Upper lobe of left lung (tissue), 6 donors: ENCODE results near the gene MCTP1. TPM values are rescaled to one million over a fixed set of nuclear protein-coding genes. Genes with fewer than 3 reads are reported as not detected.

Experiments
- ATAC-seq, 2 donors: fragments of 200-7000 bp; cut with Tn5 transposase; one replicate each; pipeline ENCODE4 v1.9.1; 2022; ENCODE audit warnings: mild to moderate bottlenecking in 2 of 2, moderate library complexity in 2 of 2; ENCODE audit not compliant: low FRiP score in 2 of 2
- DNase-seq, 2 donors: peaks; one replicate each; pipeline ENCODE4 v3.0.0-alpha.2; 2019 to 2020
- H3K27ac ChIP-seq, 4 donors: fragments of 200-600 bp; sonication (generic); one replicate each; pipeline ENCODE4 v1.5.1; 2016 to 2019
- H3K27me3 ChIP-seq, 4 donors: fragments of 200-600 bp; sonication (generic); one replicate each; pipeline ENCODE4 v1.5.1; 2017 to 2019
- H3K36me3 ChIP-seq, 4 donors: fragments of 200-600 bp; sonication (generic); one replicate each; pipeline ENCODE4 v1.5.1; 2016 to 2019
- H3K4me1 ChIP-seq, 4 donors: fragments of 200-600 bp; sonication (generic); one replicate each; pipeline ENCODE4 v1.5.1; 2018 to 2019
- H3K4me3 ChIP-seq, 4 donors: fragments of 200-600 bp; sonication (generic); one replicate each; pipeline ENCODE4 v1.5.1; 2017 to 2019; ENCODE audit warnings: mild to moderate bottlenecking in 2 of 4, moderate library complexity in 1 of 4
- H3K9me3 ChIP-seq, 4 donors: fragments of 200-600 bp; sonication (generic); one replicate each; pipeline ENCODE4 v1.5.1; 2018 to 2019
- EP300 ChIP-seq, 4 donors: sonication (generic); formaldehyde crosslinking; IDR thresholded peaks; one replicate each; pipeline ENCODE4 v1.5.1; 2017; ENCODE audit warnings: antibody characterized with exemption in 4 of 4, control low read depth in 2 of 4
- POLR2A ChIP-seq, 4 donors: fragments of 450-650 bp; IDR thresholded peaks; one replicate each; pipeline ENCODE4 v1.5.1; 2016 to 2017; ENCODE audit warnings: antibody characterized with exemption in 4 of 4, mild to moderate bottlenecking in 2 of 4
- POLR2AphosphoS5 ChIP-seq, 2 donors: sonication (generic); formaldehyde crosslinking; IDR thresholded peaks; one replicate each; pipeline ENCODE4 v1.5.1; 2017; ENCODE audit warnings: antibody characterized with exemption in 2 of 2
- WGBS, 2 donors: methylation state at CpG; one replicate each; pipeline ENCODE4 v1.1.5; 2017 to 2018; 5-methylcytosine and 5-hydroxymethylcytosine counted together
- total RNA-seq, 6 donors: library from RNA; depleted of rRNA in 4 of 6; stranded (reverse); fragments of >200 nt in 4 of 6; gene quantifications; one replicate each; pipeline versions ENCODE4 v1.1.0 to v1.2.1, GENCODE V29; 2016 to 2021
- TF ChIP-seq, protein P1 (sequence below), 6 experiments: fragments of 450-650 bp in 4 of 6; fragments of 200-600 bp in 2 of 6; sonication (generic) in 2 of 6; IDR thresholded peaks; one replicate each; pipeline ENCODE4 v1.5.1; 2016 to 2019; ENCODE audit warnings: antibody characterized with exemption in 6 of 6
- donor health status: DM: no; HTN: no; CAD: no; lungs with moderate emphysema.
- donor health status: DM: no; HTN: yes; CAD: no; lungs with severe emphysema.

Gene MCTP1
- total RNA-seq, 6 donors from 2014 or later, result 30.4 to 43.8 (median 38.3) TPM

DNA sequence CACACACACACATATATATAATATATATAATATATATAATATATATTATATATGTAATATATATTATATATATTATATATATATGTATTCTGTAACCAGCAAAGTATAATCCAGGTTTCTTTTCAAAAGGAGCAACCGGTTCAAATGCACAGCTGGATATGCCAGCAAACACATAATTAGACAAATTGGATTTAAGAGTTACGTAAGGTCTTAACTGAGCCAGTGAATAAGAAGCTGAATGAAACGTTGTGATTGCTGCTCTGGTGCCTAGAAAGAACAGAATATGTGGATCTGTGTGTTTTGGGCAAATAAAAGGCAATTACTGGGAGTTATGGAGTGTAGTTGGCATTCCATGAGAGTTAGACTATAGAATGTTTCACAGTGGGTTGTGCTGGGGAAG, 488.3 kb downstream of the MCTP1 start:
- no peak for DNase-seq
- Histone ChIP-seq H3K27me3 (no peaks in the 10 kb centered on the region), H3K27ac (no peak overlapping the region), H3K36me3 (no peaks in the 10 kb centered on the region), H3K4me1 (peaks cover 0 to 4% (median 0%) of the 10 kb centered on the region in 4 donors), H3K4me3 (no peak overlapping the region), H3K9me3 (no peaks in the 10 kb centered on the region)
- TF ChIP-seq EP300 (IDR thresholded peaks at IDR 0.05) (no peak), POLR2A (IDR thresholded peaks at IDR 0.05) (no peak), POLR2AphosphoS5 (IDR thresholded peaks at IDR 0.05) (no peak)
- TF ChIP-seq, protein P1, sequence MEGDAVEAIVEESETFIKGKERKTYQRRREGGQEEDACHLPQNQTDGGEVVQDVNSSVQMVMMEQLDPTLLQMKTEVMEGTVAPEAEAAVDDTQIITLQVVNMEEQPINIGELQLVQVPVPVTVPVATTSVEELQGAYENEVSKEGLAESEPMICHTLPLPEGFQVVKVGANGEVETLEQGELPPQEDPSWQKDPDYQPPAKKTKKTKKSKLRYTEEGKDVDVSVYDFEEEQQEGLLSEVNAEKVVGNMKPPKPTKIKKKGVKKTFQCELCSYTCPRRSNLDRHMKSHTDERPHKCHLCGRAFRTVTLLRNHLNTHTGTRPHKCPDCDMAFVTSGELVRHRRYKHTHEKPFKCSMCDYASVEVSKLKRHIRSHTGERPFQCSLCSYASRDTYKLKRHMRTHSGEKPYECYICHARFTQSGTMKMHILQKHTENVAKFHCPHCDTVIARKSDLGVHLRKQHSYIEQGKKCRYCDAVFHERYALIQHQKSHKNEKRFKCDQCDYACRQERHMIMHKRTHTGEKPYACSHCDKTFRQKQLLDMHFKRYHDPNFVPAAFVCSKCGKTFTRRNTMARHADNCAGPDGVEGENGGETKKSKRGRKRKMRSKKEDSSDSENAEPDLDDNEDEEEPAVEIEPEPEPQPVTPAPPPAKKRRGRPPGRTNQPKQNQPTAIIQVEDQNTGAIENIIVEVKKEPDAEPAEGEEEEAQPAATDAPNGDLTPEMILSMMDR (IDR thresholded peaks at IDR 0.05), result no peak
- 66 to 75% methylated on average over 3 of the region's 3 CpGs for WGBS, 2 donors
- no peak for ATAC-seq

DNA sequence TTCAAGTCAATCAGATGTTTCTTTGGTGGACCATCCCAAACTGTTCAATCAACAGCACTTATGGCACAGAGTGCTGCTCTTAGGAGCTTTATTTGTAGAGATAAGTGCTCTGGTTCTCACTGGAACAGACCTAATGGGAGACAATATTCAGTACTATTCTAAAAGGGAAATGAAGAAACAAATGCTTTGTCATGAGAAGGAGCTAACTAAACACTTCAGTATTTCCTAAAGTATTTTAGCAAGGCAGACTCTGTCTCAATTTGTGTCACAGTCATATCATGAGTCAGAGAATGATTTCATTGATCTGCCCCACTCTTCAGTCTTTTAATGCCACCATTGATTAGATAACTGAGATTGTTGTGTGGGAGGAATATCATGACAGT, 491.1 kb downstream of the MCTP1 start:
- Histone ChIP-seq H3K4me1 (peaks cover 0 to 4% (median 0%) of the 10 kb centered on the region in 4 donors), H3K9me3 (no peaks in the 10 kb centered on the region), H3K36me3 (no peaks in the 10 kb centered on the region), H3K27me3 (no peaks in the 10 kb centered on the region), H3K27ac (peak overlapping the region in 1 of 4 donors; percentile 16), H3K4me3 (no peak overlapping the region)
- ATAC-seq (no peak), DNase-seq (no peak)
- TF ChIP-seq POLR2A (IDR thresholded peaks at IDR 0.05), result no peak

DNA sequence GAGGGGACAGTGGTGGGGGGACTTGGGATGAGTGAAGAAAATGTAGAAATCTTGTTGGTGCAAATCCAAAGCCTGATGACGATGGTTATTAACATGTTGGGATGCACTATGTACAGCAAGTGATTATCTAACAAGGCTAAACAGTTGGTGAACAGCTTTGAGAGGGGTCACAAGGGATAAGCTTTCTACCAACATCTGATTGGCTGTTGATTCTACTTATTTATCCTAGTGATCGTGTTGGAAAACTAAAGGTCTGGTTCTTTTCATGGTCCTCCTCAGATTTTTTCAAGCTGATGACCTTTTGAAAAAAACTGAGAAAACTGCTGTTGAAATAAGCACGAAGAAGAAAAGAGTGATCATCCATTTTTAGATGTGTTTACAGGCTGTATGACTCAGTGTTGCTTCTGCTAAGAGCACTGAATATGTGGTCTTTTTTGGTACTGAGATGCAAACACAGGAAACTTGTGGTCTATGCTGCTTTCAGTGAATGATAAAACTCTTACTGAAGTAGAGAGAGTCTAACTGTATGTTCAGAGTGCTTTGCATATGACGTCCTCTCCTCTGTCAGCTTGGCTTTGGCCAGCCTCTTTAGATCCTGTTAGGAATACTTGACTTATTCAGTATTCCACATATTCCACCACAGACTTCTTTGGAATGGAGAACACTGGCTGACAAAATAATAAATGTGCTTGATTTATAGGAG, 491.6 kb downstream of the MCTP1 start:
- Histone ChIP-seq H3K36me3 (no peaks in the 10 kb centered on the region), H3K27ac (peak overlapping the region; percentile 13 to 42 (median 22)), H3K4me3 (no peak overlapping the region), H3K4me1 (peaks cover 0 to 4% (median 0%) of the 10 kb centered on the region in 4 donors), H3K9me3 (no peaks in the 10 kb centered on the region), H3K27me3 (no peaks in the 10 kb centered on the region)
- no peak for DNase-seq
- no peak for ATAC-seq
- 57 to 71% methylated on average over 4 of the region's 4 CpGs for WGBS, 2 donors
- TF ChIP-seq POLR2A (IDR thresholded peaks at IDR 0.05), result no peak
- TF ChIP-seq, protein P1 (IDR thresholded peaks at IDR 0.05), result no peak
- TF ChIP-seq POLR2AphosphoS5 (IDR thresholded peaks at IDR 0.05), result no peak
- no peak for TF ChIP-seq EP300 (IDR thresholded peaks at IDR 0.05)

DNA sequence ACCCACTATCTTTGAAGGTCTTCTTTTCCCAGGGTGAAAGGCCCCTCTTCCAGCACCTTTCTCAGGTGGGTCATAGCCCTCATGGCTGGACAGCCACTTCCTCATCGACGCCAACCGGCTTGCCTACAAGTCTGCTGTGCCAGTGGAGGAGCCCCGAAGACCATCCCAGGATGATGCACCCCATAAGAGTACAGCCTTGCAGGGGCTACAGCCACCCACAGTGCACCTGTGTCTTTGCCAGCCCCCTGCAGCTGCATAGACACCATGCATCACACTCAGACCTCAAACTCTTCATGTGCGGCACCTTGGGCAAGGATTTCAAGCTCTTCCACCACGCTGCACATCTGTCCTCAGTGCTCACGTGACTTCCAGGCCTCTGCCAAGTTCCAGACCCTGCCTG, 493.1 kb downstream of the MCTP1 start:
- H3K4me1 ChIP-seq, result peaks cover 0 to 4% (median 0%) of the 10 kb centered on the region in 4 donors
- ATAC-seq, result no peak
- H3K27ac ChIP-seq, result no peak overlapping the region
- H3K36me3 ChIP-seq, result no peaks in the 10 kb centered on the region
- 86 to 87% methylated on average over 7 of the region's 7 CpGs for WGBS, 2 donors
- DNase-seq, result no peak
- no peaks in the 10 kb centered on the region for H3K27me3 ChIP-seq
- H3K9me3 ChIP-seq, result no peaks in the 10 kb centered on the region
- TF ChIP-seq, protein P1 (IDR thresholded peaks at IDR 0.05), result no peak
- TF ChIP-seq EP300 (IDR thresholded peaks at IDR 0.05), result no peak
- no peak for TF ChIP-seq POLR2AphosphoS5 (IDR thresholded peaks at IDR 0.05)
- no peak for TF ChIP-seq POLR2A (IDR thresholded peaks at IDR 0.05)
- H3K4me3 ChIP-seq, result no peak overlapping the region

DNA sequence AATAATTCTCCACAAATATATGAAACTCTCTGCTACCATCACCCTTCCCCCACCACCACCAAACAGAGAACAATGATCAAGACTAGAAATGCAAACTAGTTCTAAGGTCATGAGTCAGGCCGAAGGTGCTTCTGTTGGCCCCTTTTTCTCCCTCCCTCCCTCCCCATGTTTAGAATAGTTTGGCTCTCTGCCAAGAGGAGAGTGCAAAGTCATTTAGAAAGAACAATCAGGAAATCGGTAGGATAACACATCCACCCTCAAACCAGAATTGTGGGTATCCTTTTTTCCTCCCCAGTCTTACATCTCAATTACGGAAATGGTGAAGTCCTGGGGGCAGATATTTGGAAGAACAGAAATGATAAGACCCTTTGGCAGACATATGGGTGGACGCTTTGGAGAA, 496.4 kb downstream of the MCTP1 start:
- WGBS, 2 donors, result 68 to 74% methylated on average over 4 of the region's 4 CpGs
- Histone ChIP-seq H3K4me3 (no peak overlapping the region), H3K27me3 (no peaks in the 10 kb centered on the region), H3K4me1 (peaks cover 0 to under 1% (median 0%) of the 10 kb centered on the region in 4 donors), H3K27ac (no peak overlapping the region), H3K36me3 (no peaks in the 10 kb centered on the region), H3K9me3 (no peaks in the 10 kb centered on the region)
- no peak for DNase-seq
- no peak for TF ChIP-seq POLR2A (IDR thresholded peaks at IDR 0.05)
- TF ChIP-seq EP300 (IDR thresholded peaks at IDR 0.05), result no peak
- no peak for TF ChIP-seq POLR2AphosphoS5 (IDR thresholded peaks at IDR 0.05)
- TF ChIP-seq, protein P1 (IDR thresholded peaks at IDR 0.05), result no peak
- no peak for ATAC-seq
